HG02588 (cell line): ENCODE measurements around the gene HSD17B11.
A peak's percentile ranks its signal among the peaks of the same experiment; 100 is the strongest.
"Not testable (repeated sequence)": the region's sequence is repeated elsewhere in the genome, so short reads cannot be mapped to it uniquely, and the experiment has no call there.

Source experiments
- ATAC-seq: cut with Tn5 transposase; IDR thresholded peaks from one replicate; pipeline ENCODE4 v1.9.1; 2021; ENCODE audit warnings: mild to moderate bottlenecking, moderate library complexity; ENCODE audit not compliant: unreplicated experiment

HSD17B11 gene

DNA sequence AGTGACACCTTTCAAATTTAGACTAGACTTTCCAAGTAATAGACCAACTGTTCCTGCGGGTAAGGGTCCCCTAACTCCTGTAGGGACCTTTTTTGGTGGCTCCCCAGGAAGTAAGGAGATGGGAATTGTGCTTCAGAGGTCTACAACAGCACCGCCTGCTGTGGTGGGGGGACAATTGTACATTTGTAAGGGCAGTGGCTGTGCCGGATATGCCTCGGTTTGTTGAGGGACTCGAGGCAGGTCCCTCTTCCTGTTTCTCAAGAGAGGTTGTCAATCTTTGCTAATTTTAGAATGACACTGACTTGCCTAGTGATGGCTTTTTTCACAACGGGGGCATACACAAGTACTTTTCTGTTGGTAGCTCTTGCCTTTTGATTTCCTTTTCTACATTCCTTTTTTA lies 15.5 kb upstream of the HSD17B11 start:
- no peak for ATAC-seq

DNA sequence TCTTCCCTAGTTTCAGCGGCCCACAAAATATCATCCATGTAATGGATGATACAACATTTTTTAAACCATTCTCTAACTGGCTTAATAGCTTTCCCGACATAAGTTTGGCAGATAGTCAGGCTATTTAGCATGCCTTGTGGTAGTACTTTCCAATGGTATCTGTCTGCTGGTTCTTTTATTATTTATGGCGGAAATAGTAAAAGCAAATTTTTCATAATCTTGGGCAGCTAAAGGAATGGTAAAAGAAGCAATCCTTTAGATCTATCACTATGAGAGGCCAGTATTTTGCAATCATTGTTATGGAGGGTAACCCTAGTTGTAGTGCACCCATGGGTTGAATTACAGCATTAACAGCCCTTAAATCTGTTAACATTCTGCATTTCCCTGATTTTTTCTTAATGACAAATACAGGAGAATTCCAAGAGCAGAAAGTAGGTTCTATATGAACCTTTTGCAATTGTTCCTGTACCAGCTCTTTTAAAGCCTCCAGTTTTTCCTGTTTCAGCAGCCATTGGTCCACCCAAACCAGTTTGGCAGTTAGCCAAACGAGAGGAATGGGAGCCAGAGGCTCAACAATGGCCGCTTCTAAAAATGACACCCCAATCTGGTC lies 14.3 kb upstream of the HSD17B11 start:
- ATAC-seq: no peak

DNA sequence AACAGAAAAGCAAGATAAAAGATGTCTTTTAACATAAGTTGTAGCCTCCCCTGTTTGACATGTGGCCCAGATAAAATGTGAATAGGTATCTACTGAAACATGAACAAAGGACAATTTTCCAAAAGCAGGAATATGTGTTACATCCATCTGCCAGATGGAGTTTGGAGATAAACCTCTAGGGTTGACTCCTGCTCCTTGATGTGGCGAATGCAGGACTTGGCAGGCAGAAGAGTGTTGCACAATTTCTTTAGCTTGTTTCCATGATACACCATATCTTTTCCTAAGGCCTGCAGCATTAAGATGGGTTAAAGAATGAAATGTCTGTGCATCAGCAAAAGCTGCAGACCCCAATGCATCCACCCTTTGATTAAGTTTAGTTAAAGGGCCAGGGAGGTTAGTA lies 12.7 kb upstream of the HSD17B11 start:
- not testable (repeated sequence) for ATAC-seq

DNA sequence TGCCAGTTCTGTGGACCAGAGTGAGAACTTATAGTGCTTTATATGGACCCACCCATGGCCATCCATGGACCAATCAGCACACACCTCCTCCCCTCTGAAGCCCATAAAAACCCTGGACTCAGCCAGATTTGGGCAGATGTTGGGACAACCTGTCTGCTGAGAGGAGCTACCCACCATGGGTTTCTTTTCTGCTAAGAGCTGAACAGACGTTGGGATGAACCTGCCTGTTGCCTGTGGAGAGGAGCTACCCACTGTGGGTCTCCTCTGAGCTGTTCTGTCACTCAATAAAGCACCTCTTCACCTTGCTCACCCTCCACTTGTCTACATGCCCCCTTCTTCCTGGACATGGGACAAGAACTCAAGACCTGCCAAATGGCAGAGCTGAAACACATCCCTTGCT lies 9.0 kb upstream of the HSD17B11 start:
- ATAC-seq: no peak

GRCh38 chr4:87399148-87399547 lies 8.2 kb upstream of the HSD17B11 start:
- no peak for ATAC-seq

- not testable (repeated sequence) for ATAC-seq
Observed at GRCh38 chr4:87395851-87396250, 4.9 kb upstream of the HSD17B11 start.

GRCh38 chr4:87395073-87395472 lies 4.1 kb upstream of the HSD17B11 start:
- ATAC-seq: not testable (repeated sequence)

GRCh38 chr4:87392183-87392582 lies 1.2 kb upstream of the HSD17B11 start:
- no peak for ATAC-seq

DNA sequence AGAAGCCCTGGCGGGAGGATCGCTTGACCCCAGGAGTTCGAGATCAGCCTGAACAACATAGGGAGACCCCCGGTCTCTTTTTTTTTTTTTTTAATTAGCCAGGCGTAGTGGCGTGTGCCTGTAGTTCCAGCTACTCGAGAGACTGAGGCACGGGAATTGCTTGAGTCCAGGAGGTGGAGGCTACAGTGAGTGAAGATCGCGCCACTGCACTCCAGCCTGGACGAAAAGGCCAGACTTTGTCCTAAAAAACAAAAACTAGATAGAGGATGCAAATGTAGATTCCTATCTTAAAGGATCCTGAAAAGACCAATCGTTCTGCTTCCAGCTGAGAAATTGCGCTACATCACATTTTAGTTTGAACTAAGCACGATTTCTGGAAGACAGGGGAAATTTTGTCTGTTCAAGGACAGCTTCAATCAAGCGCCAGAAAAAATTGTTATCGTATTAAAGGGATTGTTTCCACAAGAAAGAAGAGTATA lies 627 bp upstream of the HSD17B11 start:
- no peak for ATAC-seq

DNA sequence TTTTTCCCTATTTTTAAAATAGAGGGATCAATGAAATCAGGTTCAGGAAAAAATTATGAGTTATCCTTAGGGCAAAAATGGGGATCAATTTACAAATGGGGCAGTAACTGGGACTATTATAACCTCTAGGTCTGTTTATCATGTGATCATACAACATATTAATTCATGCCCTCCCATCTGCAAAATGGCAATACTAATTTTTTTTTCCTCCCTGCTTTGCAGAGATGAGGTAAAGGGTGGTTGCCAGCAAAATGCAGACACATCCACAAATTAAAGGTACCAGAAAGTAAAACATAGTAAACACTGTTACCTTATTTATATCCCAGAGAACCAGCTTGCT lies 467 bp downstream of the HSD17B11 start:
- no peak for ATAC-seq

DNA sequence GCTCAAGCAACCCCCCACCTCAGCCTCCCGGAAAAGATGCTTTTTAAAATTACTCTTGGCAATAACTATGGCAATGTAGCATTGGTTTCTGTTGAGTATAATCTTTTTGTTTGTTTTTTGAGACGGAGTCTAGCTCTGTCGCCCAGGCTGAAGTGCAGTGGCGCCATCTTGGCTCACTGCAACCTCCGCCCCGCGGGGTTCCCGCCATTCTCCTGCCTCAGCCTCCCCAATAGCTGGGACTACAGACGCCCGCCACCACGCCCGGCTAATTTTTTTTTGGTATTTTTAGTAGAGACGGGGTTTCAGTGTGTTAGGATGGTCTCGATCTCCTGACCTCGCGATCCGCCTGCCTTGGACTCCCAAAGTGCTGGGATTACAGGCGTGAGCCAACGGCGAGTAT lies 933 bp downstream of the HSD17B11 start:
- ATAC-seq: not testable (repeated sequence)

- ATAC-seq: no peak
Observed at GRCh38 chr4:87388901-87389300, 2.1 kb downstream of the HSD17B11 start.

GRCh38 chr4:87387237-87387636 lies 3.8 kb downstream of the HSD17B11 start:
- no peak for ATAC-seq

- ATAC-seq: not testable (repeated sequence)
Observed at GRCh38 chr4:87384466-87385132, 6.4 kb downstream of the HSD17B11 start.

GRCh38 chr4:87382931-87383330 lies 8.1 kb downstream of the HSD17B11 start:
- no peak for ATAC-seq

- no peak for ATAC-seq
Observed at GRCh38 chr4:87382116-87382515, 8.9 kb downstream of the HSD17B11 start.

DNA sequence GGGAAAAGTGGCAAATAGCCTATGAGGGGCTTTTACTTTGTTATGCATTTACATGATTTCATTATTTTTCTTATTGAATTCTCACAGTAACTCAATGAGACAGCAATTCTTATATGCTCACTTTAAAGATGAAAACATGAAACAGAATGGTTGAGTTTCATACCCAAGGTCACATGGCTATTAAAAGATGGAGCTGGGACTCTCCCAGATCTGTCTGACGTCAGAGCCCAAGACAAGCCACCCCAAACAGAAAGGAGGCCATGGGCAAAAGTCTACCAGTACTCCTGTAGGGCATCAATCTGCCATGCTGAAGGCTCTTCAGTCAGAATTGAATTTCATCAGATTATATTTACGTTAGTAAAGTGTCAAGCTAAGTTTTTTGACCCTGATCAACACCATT lies 13.2 kb downstream of the HSD17B11 start:
- ATAC-seq: no peak

DNA sequence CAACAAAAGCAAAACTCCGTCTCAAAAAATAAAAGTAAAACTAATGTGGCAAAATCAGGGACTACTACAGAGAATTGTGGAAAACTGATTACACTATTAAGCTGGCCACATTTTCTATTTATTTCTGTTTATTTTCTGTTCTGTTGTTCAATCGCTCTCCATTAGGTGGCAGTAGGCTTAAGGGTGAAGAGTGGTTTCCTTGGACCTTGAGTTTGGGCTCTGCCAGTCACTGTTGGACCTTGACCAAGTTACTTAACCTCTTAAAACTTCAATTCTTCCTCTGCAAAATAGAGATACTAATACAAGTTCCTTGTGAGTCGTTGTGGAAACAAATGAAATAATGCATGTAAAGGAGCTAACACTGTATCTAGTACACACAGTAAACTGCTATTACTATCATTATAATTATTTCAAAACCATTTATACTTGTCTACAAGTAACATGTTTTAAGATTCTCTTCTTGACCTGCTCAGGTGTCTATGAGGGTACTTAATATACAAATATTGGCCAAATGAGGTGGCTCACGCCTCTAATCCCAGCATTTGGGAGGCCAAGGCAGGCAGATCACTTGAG lies 15.2 kb downstream of the HSD17B11 start:
- ATAC-seq: peak; percentile 71

DNA sequence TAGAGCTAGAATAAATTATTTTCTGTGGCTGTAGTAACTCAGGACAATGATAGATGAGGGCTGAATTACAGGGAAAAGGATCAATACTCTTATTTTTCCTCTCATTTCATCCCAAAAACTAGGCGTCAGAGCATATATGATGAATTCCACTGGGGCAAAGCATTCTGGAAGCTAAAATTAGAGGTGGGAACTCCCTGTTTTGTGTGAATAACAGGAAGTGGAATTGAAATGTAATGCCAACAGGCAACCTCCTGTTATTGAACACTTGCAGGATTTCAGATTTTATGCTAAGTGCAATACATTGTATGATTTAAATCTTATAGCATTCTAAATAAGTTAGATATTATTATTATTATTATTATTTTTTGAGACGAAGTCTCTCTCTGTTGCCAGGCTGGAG lies 20.9 kb downstream of the HSD17B11 start:
- ATAC-seq: no peak

DNA sequence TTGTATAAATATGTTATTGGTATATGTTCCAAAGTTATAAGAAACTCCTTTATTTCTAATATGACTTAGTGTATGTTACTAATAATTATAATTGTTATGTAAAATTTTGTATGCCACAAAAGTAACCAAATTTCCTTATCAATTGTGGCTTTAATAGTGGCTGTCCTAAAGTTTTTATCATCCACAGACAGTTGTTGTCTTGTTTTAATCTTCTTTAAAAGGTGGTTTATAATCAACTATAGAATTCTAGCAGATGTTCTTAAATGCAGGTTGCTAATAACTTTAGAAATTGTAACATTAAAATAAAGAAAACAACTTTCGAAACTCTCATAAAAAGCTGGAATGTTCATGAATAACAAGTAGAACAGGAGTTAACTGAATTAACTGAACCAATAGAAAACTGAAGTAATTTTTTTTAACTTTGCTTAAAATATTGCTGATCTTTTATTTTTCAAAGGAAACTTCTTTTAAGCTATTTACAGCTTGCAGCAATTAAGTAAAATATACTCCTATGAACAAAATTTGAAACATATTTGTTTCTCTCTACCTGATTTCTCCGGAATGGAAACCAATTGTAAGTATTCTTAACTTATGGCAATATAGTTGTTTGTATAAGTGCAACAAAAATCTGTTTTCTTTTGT lies 24.3 kb downstream of the HSD17B11 start:
- ATAC-seq: no peak

- ATAC-seq: no peak
Observed at GRCh38 chr4:87365348-87365747, 25.6 kb downstream of the HSD17B11 start.

- ATAC-seq: no peak
Observed at GRCh38 chr4:87363552-87363951, 27.4 kb downstream of the HSD17B11 start.
